Fibroblast of upper back skin (primary cell): Measurements from ENCODE around the gene MPO.

Experiments used
- DNase-seq: peaks from one replicate; pipeline ENCODE4 v3.0.0-alpha.2; 2013

Gene MPO

GRCh38 chr17:58280480-58281217, at the start of gene MPO:
TSS of gene MPO (minus strand) at chr17:58280935. CDS start at chr17:58280758, 177 bp downstream.
- no peak for DNase-seq

- DNase-seq, result no peak
These were observed 49.2 kb upstream of the MPO start for GRCh38 chr17:58329810-58330537.

GRCh38 chr17:58329035-58329809, 48.5 kb upstream of the MPO start:
- peak; percentile 28 for DNase-seq

- peak; percentile 48 for DNase-seq
These were observed 47.7 kb upstream of the MPO start, which contains the start of gene TSPOAP1 for GRCh38 chr17:58328195-58329034. TSS of gene TSPOAP1 (minus strand) at chr17:58328795. CDS start at chr17:58327920, 875 bp downstream.

GRCh38 chr17:58327363-58328194, 46.8 kb upstream of the MPO start:
- peak; percentile 24 for DNase-seq

- DNase-seq, result no peak
These were observed 46.1 kb upstream of the MPO start for GRCh38 chr17:58326609-58327362.

GRCh38 chr17:58325976-58326468, 45.3 kb upstream of the MPO start:
- DNase-seq, result no peak

GRCh38 chr17:58325289-58325726, 44.6 kb upstream of the MPO start:
- no peak for DNase-seq

- DNase-seq, result peak; percentile 40
These were observed 43.9 kb upstream of the MPO start for GRCh38 chr17:58324409-58325288.

- DNase-seq, result no peak
These were observed 43.3 kb upstream of the MPO start for GRCh38 chr17:58324056-58324408.

- no peak for DNase-seq
These were observed 42.8 kb upstream of the MPO start for GRCh38 chr17:58323366-58324055.

GRCh38 chr17:58322581-58323185, 41.9 kb upstream of the MPO start:
- no peak for DNase-seq

- DNase-seq, result no peak
These were observed 41.1 kb upstream of the MPO start for GRCh38 chr17:58321571-58322525.

GRCh38 chr17:58320570-58321323, 40.0 kb upstream of the MPO start:
- DNase-seq, result no peak

GRCh38 chr17:58320163-58320558, 39.4 kb upstream of the MPO start:
- no peak for DNase-seq
